Heart right ventricle (tissue), 16 donors: Measurements from ENCODE around the gene AP5M1. TPM values are rescaled to one million over a fixed set of nuclear protein-coding genes. Genes with fewer than 3 reads are reported as not detected.
"Not testable (repeated sequence)": the region's sequence is repeated elsewhere in the genome, so short reads cannot be mapped to it uniquely, and the experiment has no call there.

Experiments used
- ATAC-seq, 8 donors: fragments of 200-7000 bp; cut with Tn5 transposase; one replicate each; pipeline ENCODE4 v1.9.1; 2020; ENCODE audit warnings: mild to moderate bottlenecking in 8 of 8, moderate library complexity in 8 of 8, moderate number of reproducible peaks in 1 of 8
- DNase-seq, 2 donors: peaks; one replicate each; pipeline ENCODE4 v3.0.0-alpha.2; 2020
- H3K27ac ChIP-seq, 10 donors: fragments of 200-600 bp; sonication (generic) in 2 of 10; one replicate each; pipeline versions ENCODE4 v1.5.0 to v1.8.0; 2020 to 2022; ENCODE audit warnings: mild to moderate bottlenecking in 3 of 10
- H3K27me3 ChIP-seq, 7 donors: fragments of 200-600 bp; one replicate each; pipeline ENCODE4 v1.8.0; 2021 to 2022; ENCODE audit warnings: mild to moderate bottlenecking in 2 of 7
- H3K36me3 ChIP-seq, 9 donors: fragments of 200-600 bp; sonication (generic) in 1 of 9; one replicate each; pipeline versions ENCODE4 v1.5.0 to v1.8.0; 2020 to 2022; ENCODE audit warnings: mild to moderate bottlenecking in 2 of 9
- H3K4me1 ChIP-seq, 9 donors: fragments of 200-600 bp; sonication (generic) in 1 of 9; one replicate each; pipeline versions ENCODE4 v1.5.0 to v1.8.0; 2020 to 2022; ENCODE audit warnings: mild to moderate bottlenecking in 4 of 9
- H3K4me3 ChIP-seq, 10 donors: fragments of 200-600 bp; sonication (generic) in 2 of 10; one replicate each; pipeline versions ENCODE4 v1.5.0 to v1.8.0; 2020 to 2022; ENCODE audit warnings: mild to moderate bottlenecking in 7 of 10, moderate library complexity in 2 of 10
- H3K9me3 ChIP-seq, 11 donors: fragments of 200-600 bp in 10 of 11; sonication (generic) in 2 of 11; one replicate each; pipeline versions ENCODE4 v1.5.0 to v1.8.0; 2013 to 2022; ENCODE audit warnings: mild to moderate bottlenecking in 2 of 11, control low read depth in 1 of 11, moderate library complexity in 1 of 11
- CTCF ChIP-seq, 9 donors: fragments of 200-600 bp; sonication (generic) in 2 of 9; IDR thresholded peaks; one replicate each; pipeline versions ENCODE4 v1.5.0 to v1.8.0; 2021 to 2022; ENCODE audit warnings: antibody characterized with exemption in 9 of 9, mild to moderate bottlenecking in 5 of 9, moderate library complexity in 1 of 9
- WGBS, 2 donors: extraction: QIAGEN DNeasy Blood & Tissue Kit; methylation state at CpG; one replicate each; pipeline ENCODE4 v1.1.7; 2013; ENCODE audit warnings: inconsistent platforms in 1 of 2; 5-methylcytosine and 5-hydroxymethylcytosine counted together
- intact Hi-C, 10 donors: fragments of 100-400 bp; cut with DNase I; formaldehyde crosslinking; loops; one replicate each; pipeline versions ENCODE4 v1.11.1 to v1.14.2; 2022
- polyA plus RNA-seq, 2 donors: library from polyadenylated mRNA; stranded (reverse); fragments of 200-250 nt; gene quantifications; one replicate each; pipeline ENCODE4 v1.2.3, GENCODE V29; 2013
- total RNA-seq, 10 donors: library from RNA; stranded (reverse); fragmentation: NEBNext Ultra II Directional in 3 of 10; extraction: Animal tissue kit (Norgen Biotek cat#: 25700) in 3 of 10; gene quantifications; one replicate each; pipeline versions ENCODE4 v1.2.1 to v1.2.4, GENCODE V29; 2021 to 2023
- donor health status: Arrhythmogenic right ventricular cardiomyopathy.
- donor health status: ischemic (EF 13 %, LVEDD 7.1; RV severe dilation, severe dysfunction).
- donor health status: healthy with polysubstance abuse.
- donor health status: DM: no; HTN: yes; CAD: no.
- donor health status: DM: no; HTN: no; CAD: no.
- donor health status: ischemic (EF 25% LVEDD 6.9; RV normal size, moderate dysfunction).
- donor health status: ischemic (EF 25% LVEDD 5.7; RV mildly dilated, moderate dysfunction).
- donor health status: healthy.
- donor health status: DM: yes; HTN: yes; CAD: no.
- donor health status: Ischemic cardiomyopathy.
- donor health status: ischemic (EF 35%, LVEDD 5.7; RV mildly dilated, moderate dysfunction).
- donor health status: nonischemic (EF 11% LVEDD 7.7; RV severe dilation, severe dysfunction).
- donor health status: DM: yes; HTN: yes; CAD: no.
- donor health status: PGD.
- donor health status: ischemic (EF 29% LVEDD 5.4; RV normal size, mild dysfunction).
- donor health status: nonischemic (EF 23%, LVEDD 6.1; RV moderate dilation, normal function).

Gene AP5M1
- total and polyA plus RNA-seq, 12 donors, result 4.7 to 56.8 (median 45.2) TPM

- Histone ChIP-seq H3K27me3 (no peaks in the 10 kb centered on the region), H3K27ac (no peak overlapping the region), H3K36me3 (peaks cover 0 to 50% (median 3%) of the 10 kb centered on the region in 9 donors), H3K9me3 (no peaks in the 10 kb centered on the region), H3K4me1 (peaks cover 0 to 16% (median 4%) of the 10 kb centered on the region in 9 donors), H3K4me3 (no peak overlapping the region)
- TF ChIP-seq CTCF (IDR thresholded peaks at IDR 0.05), result no peak
- ATAC-seq (no peak), DNase-seq (no peak)
- intact Hi-C loops, result no loop called here
- 84 to 88% methylated on average over 2 of the region's 2 CpGs for WGBS, 2 donors
These were observed 21.7 kb upstream of the AP5M1 start for GRCh38 chr14:57246933-57247657.

GRCh38 chr14:57254884-57255283 lies 13.9 kb upstream of the AP5M1 start:
- no peak for TF ChIP-seq CTCF (IDR thresholded peaks at IDR 0.05)
- intact Hi-C loops, result no loop called here
- ATAC-seq, result no peak

GRCh38 chr14:57258221-57258620 lies 10.6 kb upstream of the AP5M1 start:
- H3K9me3 ChIP-seq, ATAC-seq, H3K27me3 ChIP-seq, H3K36me3 ChIP-seq, DNase-seq, H3K27ac ChIP-seq, H3K4me3 ChIP-seq, intact Hi-C loops: not testable (repeated sequence)
- H3K4me1 ChIP-seq, result peaks cover 0 to 17% (median 0%) of the 10 kb centered on the region in 9 donors
- 96 to 100% methylated on average over 2 of the region's 2 CpGs for WGBS, 2 donors

More at GRCh38 chr14:57254884-57255283, 13.9 kb upstream of the AP5M1 start:
- peaks cover 0 to 5% (median 0%) of the 10 kb centered on the region in 9 donors for H3K36me3 ChIP-seq
- H3K27ac ChIP-seq, result no peak overlapping the region
- peaks cover 0 to 6% (median 0%) of the 10 kb centered on the region in 11 donors for H3K9me3 ChIP-seq
- no peak for DNase-seq
- no peaks in the 10 kb centered on the region for H3K27me3 ChIP-seq
- H3K4me3 ChIP-seq, result no peak overlapping the region
- H3K4me1 ChIP-seq, result peaks cover 0 to 24% (median 4%) of the 10 kb centered on the region in 9 donors

GRCh38 chr14:57259672-57260071 lies 9.1 kb upstream of the AP5M1 start:
- H3K4me3 ChIP-seq, result no peak overlapping the region
- H3K27ac ChIP-seq, result no peak overlapping the region
- no peaks in the 10 kb centered on the region for H3K27me3 ChIP-seq
- H3K36me3 ChIP-seq, result peaks cover 0 to 5% (median 0%) of the 10 kb centered on the region in 9 donors
- WGBS, 2 donors, result 89 to 94% methylated on average over 1 of the region's 1 CpG
- intact Hi-C loops, result loop anchor here in 1 of 10 donors (10.0 kb wide), 1 partner anchor 135 kb away; the partner anchor contains the start of gene NAA30
- ATAC-seq (no peak), DNase-seq (no peak)
- H3K9me3 ChIP-seq, result peaks cover 0 to 6% (median 0%) of the 10 kb centered on the region in 11 donors
- peaks cover 0 to 17% (median 0%) of the 10 kb centered on the region in 9 donors for H3K4me1 ChIP-seq
- TF ChIP-seq CTCF (IDR thresholded peaks at IDR 0.05), result no peak

GRCh38 chr14:57261604-57262003 lies 7.2 kb upstream of the AP5M1 start:
- no peak overlapping the region for H3K27ac ChIP-seq
- DNase-seq, result no peak
- H3K27me3 ChIP-seq, result no peaks in the 10 kb centered on the region
- H3K36me3 ChIP-seq, result peaks cover 0 to 3% (median 0%) of the 10 kb centered on the region in 9 donors
- intact Hi-C loops, result loop anchor here in 1 of 10 donors (10.0 kb wide), 1 partner anchor 133 kb away; the partner anchor contains the start of gene NAA30
- peaks cover 0 to 6% (median 0%) of the 10 kb centered on the region in 11 donors for H3K9me3 ChIP-seq
- no peak for TF ChIP-seq CTCF (IDR thresholded peaks at IDR 0.05)
- H3K4me3 ChIP-seq, result no peak overlapping the region
- peaks cover 0 to 31% (median 16%) of the 10 kb centered on the region in 9 donors for H3K4me1 ChIP-seq
- no peak for ATAC-seq
